Amygdala (tissue), 56 donors: ENCODE results near the gene JAKMIP1.

Source experiments
- DNase-seq, 56 donors: peaks; one replicate each; lab custom pipeline; 2025; lab: John Stamatoyannopoulos, UW

Gene JAKMIP1

GRCh38 chr4:6107886-6108285 is 92.5 kb downstream of the JAKMIP1 start:
- no peak for DNase-seq

- DNase-seq: no peak
Measured at GRCh38 chr4:6107114-6107791, 93.1 kb downstream of the JAKMIP1 start.

DNA sequence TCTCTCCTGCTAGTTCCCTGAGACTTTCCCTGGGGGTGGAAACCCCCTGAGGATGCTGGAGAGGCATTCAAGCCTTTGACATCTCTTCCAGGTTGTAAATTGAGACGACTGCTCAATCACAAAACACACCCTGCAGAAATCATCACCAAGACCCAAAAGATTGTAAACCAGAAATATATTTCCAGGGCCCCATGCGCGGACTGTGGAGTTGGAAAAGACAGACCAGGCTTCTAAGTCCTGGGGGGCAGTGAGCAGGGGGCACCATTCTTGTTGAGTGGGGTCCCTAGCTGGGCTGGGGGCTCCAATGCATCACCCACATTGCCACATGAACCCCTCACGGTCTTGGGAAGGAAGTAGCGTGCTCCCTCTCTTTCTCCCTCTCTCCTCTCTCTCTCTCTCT is 94.2 kb downstream of the JAKMIP1 start:
- no peak for DNase-seq

DNA sequence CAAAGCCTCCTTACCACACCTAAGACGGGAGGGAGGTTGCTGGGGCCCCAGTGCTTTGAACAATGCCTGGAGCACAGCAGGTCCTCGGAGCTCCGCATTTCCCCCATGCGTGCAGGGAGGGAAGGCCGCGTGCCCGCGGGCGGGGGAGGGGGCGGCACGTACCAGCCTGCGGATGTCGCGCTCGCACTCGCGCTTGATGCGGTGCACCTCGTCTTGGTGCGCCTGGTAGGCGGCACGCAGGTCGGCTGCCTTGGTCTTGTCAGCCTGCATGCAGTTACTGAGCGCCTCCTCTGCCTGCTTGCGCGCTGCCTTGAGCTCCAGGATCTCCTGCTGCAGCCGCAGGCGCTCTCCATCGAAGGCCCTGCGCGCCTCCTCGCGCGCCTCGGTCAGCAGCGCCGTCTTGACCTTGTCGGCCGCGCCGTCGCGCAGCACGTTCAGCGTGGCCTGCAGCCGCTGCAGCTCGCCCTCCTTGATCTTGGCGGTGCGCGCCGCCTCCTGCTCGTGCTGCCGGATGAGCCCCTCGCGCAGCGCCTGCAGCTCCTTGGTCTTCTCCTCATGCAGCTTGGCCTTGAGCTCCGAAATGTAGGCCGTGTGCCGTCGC is 94.9 kb downstream of the JAKMIP1 start:
- no peak for DNase-seq

DNA sequence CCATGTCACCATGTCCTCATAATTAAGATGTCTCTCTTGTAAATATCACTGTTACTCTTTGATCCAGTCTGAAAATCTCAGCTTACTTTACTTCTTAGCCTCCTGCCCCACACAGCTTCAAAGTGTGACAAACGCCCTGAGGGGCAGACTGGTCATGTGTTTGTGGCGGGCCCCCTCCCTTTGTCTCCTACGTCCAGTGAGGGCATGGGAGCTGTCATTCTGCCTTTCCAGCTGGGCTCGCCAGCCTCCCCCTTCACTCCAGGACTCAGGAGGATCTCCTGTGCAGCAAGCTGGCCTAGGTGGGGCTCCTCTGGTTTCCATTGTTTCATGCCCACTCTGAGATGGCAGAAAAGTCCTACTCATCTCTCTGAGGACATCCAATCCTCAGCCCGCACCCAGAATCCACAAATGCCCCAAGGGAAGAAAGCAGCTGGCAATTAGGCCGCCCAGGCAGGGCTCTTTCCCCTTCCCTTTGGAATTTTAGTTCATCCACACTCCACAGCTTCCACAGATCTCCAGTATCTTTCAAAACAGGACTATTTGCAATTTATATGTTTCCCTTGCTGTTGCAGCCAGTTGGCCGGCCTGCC is 95.7 kb downstream of the JAKMIP1 start:
- DNase-seq: no peak

GRCh38 chr4:6097581-6097980 is 102.8 kb downstream of the JAKMIP1 start:
- peak in 1 of 56 donors; percentile 22 for DNase-seq

GRCh38 chr4:6095897-6096296 is 104.5 kb downstream of the JAKMIP1 start:
- DNase-seq: no peak

GRCh38 chr4:6095023-6095752 is 105.2 kb downstream of the JAKMIP1 start:
- DNase-seq: peak in 3 of 56 donors; percentile 20 to 36 (median 26)

- DNase-seq: no peak
Measured at GRCh38 chr4:6093671-6094070, 106.7 kb downstream of the JAKMIP1 start.

GRCh38 chr4:6092971-6093370 is 107.4 kb downstream of the JAKMIP1 start:
- DNase-seq: no peak

GRCh38 chr4:6092131-6092530 is 108.2 kb downstream of the JAKMIP1 start:
- DNase-seq: no peak

- no peak for DNase-seq
Measured at GRCh38 chr4:6090931-6091330, 109.4 kb downstream of the JAKMIP1 start.

GRCh38 chr4:6088950-6089349 is 111.4 kb downstream of the JAKMIP1 start:
- no peak for DNase-seq

DNA sequence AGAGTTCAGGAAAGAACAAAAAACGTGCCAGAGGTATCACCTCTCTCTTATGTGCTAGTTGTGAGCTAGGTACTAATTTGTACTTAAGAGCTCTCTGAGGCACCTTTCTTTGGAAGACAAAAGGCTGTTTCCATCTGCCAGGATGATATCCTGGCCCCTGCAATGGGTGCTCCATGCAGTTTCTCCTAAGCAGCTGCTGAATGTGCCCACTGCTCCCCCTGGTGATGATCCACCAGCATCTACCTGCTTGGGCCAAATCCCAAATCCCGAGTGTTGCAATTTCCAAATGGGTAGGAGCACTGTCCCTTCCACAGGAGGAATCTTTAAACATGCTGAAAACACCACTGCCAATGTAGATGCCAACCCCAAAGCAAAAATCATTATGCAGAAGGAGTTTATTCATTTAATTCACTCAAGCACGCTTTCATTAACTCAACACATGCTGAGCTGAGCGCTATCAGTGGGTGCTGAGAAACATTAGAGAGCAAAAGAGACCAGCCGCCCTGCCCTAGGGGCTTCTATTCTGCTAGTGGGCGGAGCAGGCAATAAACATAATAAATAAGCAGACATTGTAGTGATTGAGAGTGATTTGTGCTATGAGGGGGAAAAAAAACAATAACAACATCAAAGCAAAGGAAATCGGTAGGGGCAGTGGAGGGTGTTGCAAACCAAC is 112.5 kb downstream of the JAKMIP1 start:
- DNase-seq: peak in 19 of 56 donors; percentile 14 to 52 (median 36)

GRCh38 chr4:6086846-6087245 is 113.5 kb downstream of the JAKMIP1 start:
- DNase-seq: no peak

DNA sequence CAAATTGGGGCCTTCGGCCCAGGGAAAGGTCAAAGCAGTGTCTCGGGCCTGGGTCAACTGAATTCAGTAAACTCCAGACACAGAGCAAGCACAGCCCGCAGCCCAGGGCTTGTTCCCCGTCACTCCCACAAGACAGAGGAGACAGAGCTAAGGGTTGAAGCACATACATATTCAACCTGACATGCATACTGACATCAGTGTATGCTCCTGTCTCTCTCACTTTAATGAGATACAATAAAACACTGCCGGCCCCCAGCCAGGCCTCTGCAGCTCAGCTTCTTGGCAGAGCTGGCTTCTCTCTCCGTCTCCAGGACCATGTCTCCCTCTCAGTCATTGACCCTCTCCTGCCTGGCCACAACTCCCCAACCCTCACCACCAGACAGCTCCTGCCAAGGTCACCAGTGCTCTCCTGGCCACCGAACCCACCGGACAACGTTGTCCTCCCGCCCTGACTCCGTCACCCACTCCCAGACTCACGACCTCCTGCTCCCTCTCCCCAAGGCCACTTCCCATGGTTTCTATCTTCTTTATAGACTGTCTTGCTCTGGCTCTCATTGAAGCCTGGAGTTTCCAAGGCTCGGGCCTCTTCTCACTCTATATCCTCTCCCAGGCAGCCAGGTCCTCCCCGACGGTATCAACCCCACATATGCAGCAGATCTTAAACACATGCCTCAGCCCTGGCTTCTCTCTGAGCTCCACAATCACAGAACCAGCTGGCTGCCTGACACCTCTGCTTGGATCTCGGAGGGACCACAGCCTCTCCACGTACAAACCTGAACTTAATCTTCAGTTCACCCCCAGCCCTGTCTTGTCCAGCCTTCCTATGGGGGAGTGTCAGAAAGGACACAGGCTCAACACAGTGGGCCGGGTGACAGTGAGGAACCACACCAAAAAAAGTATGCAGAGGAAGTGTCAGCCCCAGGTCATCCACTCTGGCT is 114.4 kb downstream of the JAKMIP1 start:
- no peak for DNase-seq

- peak in 1 of 56 donors; percentile 21 for DNase-seq
Measured at GRCh38 chr4:6085028-6085690, 115.2 kb downstream of the JAKMIP1 start.

DNA sequence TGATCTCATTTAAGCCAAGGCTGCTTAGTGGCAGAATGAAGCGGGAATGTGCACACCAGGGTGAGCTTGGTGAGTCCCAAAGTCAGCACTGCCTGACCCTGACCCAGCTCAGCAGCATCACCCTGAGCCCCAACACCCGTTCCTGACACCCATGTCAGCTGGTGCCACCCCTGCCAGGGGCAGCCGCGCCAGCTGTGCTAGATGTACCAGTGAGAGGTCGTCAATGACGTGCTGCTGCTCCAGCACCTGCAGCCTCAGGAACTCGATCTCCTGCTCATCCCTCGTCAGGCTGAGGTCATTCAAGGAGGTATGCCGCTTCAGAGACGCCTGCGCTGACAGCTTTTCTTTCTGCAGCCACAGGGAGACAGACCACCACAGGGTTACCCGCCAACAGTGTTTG is 120.4 kb downstream of the JAKMIP1 start:
- DNase-seq: no peak

- DNase-seq: no peak
Measured at GRCh38 chr4:6078560-6078959, 121.8 kb downstream of the JAKMIP1 start.
